Prostate gland (tissue), 2 donors: ENCODE data around the gene OTOP2. TPM values are rescaled to one million over a fixed set of nuclear protein-coding genes. Genes with fewer than 3 reads are reported as not detected.

Source experiments
- DNase-seq: peaks from one replicate; pipeline ENCODE4 v3.0.0-alpha.2; 2019; ENCODE audit warnings: low spot score
- H3K27ac ChIP-seq, 2 donors: fragments of 200-600 bp; sonication (generic); 2 replicates each; pipeline ENCODE4 v1.5.1; 2017 to 2019
- H3K27me3 ChIP-seq: fragments of 200-600 bp; sonication (generic); replicated peaks from 2 replicates; pipeline ENCODE4 v1.5.1; 2019; ENCODE audit not compliant: insufficient read depth
- H3K36me3 ChIP-seq, 2 donors: fragments of 200-600 bp; sonication (generic); 1 replicate in 1 of 2; 2 replicates in 1 of 2; pipeline versions ENCODE4 v1.5.1 to v1.8.1; 2017 to 2019
- H3K4me1 ChIP-seq: fragments of 200-600 bp; sonication (generic); replicated peaks from 2 replicates; pipeline ENCODE4 v1.5.1; 2019
- H3K4me3 ChIP-seq, 2 donors: fragments of 200-600 bp; sonication (generic); 2 replicates each; pipeline ENCODE4 v1.5.1; 2017 to 2019
- H3K9me3 ChIP-seq: fragments of 200-600 bp; sonication (generic); 2 replicates; pipeline ENCODE4 v1.5.1; 2017
- POLR2A ChIP-seq: fragments of 450-650 bp; IDR thresholded peaks from one replicate; pipeline ENCODE4 v1.6.1; 2016; ENCODE audit warnings: antibody characterized with exemption, mild to moderate bottlenecking
- POLR2AphosphoS5 ChIP-seq: sonication (generic); formaldehyde crosslinking; IDR thresholded peaks from one replicate; pipeline ENCODE4 v1.6.1; 2017; ENCODE audit warnings: antibody characterized with exemption
- WGBS: methylation state at CpG from one replicate; pipeline ENCODE4 v1.1.5; 2018; 5-methylcytosine and 5-hydroxymethylcytosine counted together
- intact Hi-C: fragments of 100-400 bp; cut with DNase I; formaldehyde crosslinking; loops from one replicate; pipeline ENCODE4 v1.14.2; 2022
- total RNA-seq, 2 donors: library from RNA; depleted of rRNA; stranded (reverse); fragments of >200 nt; gene quantifications; one replicate each; pipeline ENCODE4 v1.1.0, GENCODE V29; 2016
- TF ChIP-seq, protein P1 (sequence below), 4 experiments: fragments of 200-600 bp in 2 of 4; fragments of 450-650 bp in 2 of 4; sonication (generic) in 2 of 4; IDR thresholded peaks; 1 replicate in 3 of 4; 2 replicates in 1 of 4; pipeline ENCODE4 v1.5.1; 2016 to 2019; ENCODE audit warnings: antibody characterized with exemption in 4 of 4, mild to moderate bottlenecking in 2 of 4, moderate library complexity in 2 of 4

Gene OTOP2
- total RNA-seq, 2 donors from 2014 or later: 0.85 TPM; not detected in 1

DNA sequence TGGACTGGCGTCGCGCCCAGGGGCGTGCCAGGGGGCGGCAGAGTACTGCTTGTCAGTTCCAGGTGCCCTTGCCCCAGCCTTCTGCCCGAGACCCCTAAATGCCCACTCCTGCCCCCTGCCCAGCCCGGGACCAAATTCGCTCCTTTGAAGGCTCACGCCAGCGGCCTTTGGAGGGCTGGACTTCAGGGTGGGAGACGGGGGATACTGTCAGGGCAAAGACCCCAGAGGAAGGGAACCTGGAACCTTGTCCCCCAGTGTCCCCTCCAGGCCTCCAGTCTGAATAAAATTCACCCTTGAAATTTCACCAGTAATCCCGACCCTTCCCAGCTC, 12.4 kb downstream of the OTOP2 start:
- intact Hi-C loops: no loop called here
- Histone ChIP-seq H3K36me3 (no peaks in the 10 kb centered on the region), H3K4me1 (no peaks in the 10 kb centered on the region), H3K27ac (no peak overlapping the region), H3K4me3 (no peak overlapping the region), H3K9me3 (no peaks in the 10 kb centered on the region), H3K27me3 (peaks cover 18% of the 10 kb centered on the region)
- 27% methylated on average over 5 of the region's 12 CpGs for WGBS
- DNase-seq: no peak
- no peak for TF ChIP-seq POLR2AphosphoS5
- TF ChIP-seq POLR2A: no peak
- TF ChIP-seq, protein P1, sequence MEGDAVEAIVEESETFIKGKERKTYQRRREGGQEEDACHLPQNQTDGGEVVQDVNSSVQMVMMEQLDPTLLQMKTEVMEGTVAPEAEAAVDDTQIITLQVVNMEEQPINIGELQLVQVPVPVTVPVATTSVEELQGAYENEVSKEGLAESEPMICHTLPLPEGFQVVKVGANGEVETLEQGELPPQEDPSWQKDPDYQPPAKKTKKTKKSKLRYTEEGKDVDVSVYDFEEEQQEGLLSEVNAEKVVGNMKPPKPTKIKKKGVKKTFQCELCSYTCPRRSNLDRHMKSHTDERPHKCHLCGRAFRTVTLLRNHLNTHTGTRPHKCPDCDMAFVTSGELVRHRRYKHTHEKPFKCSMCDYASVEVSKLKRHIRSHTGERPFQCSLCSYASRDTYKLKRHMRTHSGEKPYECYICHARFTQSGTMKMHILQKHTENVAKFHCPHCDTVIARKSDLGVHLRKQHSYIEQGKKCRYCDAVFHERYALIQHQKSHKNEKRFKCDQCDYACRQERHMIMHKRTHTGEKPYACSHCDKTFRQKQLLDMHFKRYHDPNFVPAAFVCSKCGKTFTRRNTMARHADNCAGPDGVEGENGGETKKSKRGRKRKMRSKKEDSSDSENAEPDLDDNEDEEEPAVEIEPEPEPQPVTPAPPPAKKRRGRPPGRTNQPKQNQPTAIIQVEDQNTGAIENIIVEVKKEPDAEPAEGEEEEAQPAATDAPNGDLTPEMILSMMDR (IDR thresholded peaks at IDR 0.05): no peak

- intact Hi-C loops: no loop called here
- 50% methylated on average over 11 of the region's 11 CpGs for WGBS
Observed at GRCh38 chr17:74937064-74938051, 13.3 kb downstream of the OTOP2 start.

DNA sequence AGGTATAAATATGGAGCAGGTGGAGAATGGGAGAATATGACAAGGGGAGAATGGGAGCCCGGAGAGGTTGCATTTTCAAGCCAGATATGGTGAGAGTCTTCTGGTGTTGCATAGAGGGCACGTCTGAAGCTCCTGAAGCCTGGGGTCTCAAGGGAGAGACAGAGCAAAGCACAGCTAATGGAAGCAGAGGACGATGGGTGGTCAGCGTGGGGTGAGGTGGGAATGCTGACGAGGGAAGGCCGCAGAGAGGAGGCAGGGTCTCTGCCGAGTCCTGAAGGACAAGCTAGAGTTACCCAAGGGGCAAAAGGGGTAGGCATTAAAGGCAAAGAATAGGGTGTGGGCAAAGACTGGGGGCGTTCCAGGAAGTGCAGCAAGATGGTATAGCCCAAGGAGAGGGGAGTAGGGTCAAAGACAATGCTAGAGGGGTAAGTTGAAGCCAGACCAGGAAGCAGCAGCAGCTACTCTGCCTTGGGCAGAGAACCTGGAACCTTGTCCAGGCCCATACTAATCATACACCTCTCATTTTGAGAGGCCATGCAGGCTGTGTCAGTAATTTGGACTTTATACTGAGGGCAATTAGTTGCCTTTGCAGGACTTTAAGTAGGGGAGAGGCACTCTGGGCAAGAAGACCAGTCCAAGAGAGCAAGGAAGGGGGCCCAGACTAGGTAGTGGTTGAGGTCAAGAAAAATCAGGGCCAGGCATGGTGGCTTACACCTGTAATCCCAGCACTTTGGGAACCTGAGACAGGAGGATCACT, 14.3 kb downstream of the OTOP2 start:
- intact Hi-C loops: no loop called here
- no peak overlapping the region for H3K4me3 ChIP-seq
- no peaks in the 10 kb centered on the region for H3K36me3 ChIP-seq
- H3K4me1 ChIP-seq: no peaks in the 10 kb centered on the region
- no peak overlapping the region for H3K27ac ChIP-seq
- peaks cover 25% of the 10 kb centered on the region for H3K27me3 ChIP-seq
- H3K9me3 ChIP-seq: no peaks in the 10 kb centered on the region
- 62% methylated on average over 8 of the region's 8 CpGs for WGBS
- DNase-seq: no peak
- TF ChIP-seq, protein P1 (IDR thresholded peaks at IDR 0.05): no peak
- TF ChIP-seq POLR2A (no peak), POLR2AphosphoS5 (no peak)

More at GRCh38 chr17:74937064-74938051, 13.3 kb downstream of the OTOP2 start:
- H3K27ac ChIP-seq: no peak overlapping the region
- H3K36me3 ChIP-seq: no peaks in the 10 kb centered on the region
- no peak for TF ChIP-seq POLR2A
- TF ChIP-seq, protein P1 (IDR thresholded peaks at IDR 0.05): no peak
- no peak for TF ChIP-seq POLR2AphosphoS5
- H3K9me3 ChIP-seq: no peaks in the 10 kb centered on the region
- H3K4me1 ChIP-seq: no peaks in the 10 kb centered on the region
- H3K4me3 ChIP-seq: no peak overlapping the region
- DNase-seq: no peak
- H3K27me3 ChIP-seq: peaks cover 24% of the 10 kb centered on the region

DNA sequence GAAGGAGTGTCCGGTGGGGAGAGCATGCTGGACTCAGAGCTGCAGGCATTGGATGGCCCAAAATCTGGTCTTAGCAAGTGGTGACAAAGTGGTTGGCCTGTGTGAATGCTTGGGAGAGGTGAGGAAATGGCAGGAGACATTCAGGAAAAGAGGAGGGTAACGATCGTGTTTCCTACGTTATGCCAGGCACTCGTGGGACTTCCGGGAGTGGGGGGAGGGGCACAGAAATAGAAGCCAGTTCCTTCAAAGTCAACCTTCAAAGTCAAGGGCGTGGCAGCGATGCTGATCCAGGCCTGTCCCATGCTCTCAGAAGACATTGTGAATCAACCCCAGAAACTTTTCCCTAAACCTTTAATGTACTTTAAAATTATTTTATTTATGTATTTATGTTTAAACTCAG, 15.5 kb downstream of the OTOP2 start:
- no peak for DNase-seq
- Histone ChIP-seq H3K4me1 (no peaks in the 10 kb centered on the region), H3K9me3 (no peaks in the 10 kb centered on the region), H3K27ac (no peak overlapping the region), H3K27me3 (peaks cover 25% of the 10 kb centered on the region), H3K36me3 (no peaks in the 10 kb centered on the region), H3K4me3 (no peak overlapping the region)
- 58% methylated on average over 8 of the region's 8 CpGs for WGBS
- intact Hi-C loops: no loop called here
- TF ChIP-seq, protein P1 (IDR thresholded peaks at IDR 0.05): no peak
- TF ChIP-seq POLR2AphosphoS5 (no peak), POLR2A (no peak)
